ENCODE results near the gene MTCL1. TPM values are rescaled to one million over a fixed set of nuclear protein-coding genes. Genes with fewer than 3 reads are reported as not detected.
A peak's percentile ranks its signal among the peaks of the same experiment; 100 is the strongest.

The MTCL1 gene
- total RNA-seq, 1 donor from 2014 or later: 54.4 TPM

DNA sequence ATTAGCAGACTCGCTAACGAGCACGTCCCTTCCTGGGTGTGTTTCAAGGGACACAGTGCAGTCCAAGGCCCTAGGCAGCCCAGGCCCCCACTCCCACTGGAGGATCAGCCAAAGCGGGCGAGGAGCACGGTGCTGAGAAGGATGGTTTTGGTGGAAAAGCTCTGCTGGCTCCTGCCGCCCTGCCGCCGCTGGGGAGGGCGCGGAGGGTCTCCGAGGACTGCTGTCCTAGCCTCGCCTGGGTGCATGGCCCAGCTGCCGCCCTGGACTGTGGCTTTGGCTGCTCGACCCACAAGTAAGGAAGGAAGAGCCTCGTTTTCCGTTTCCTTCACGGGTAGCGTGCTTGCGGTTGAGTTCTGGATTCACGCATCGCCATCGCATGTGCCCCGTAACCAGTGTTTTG lies 79.9 kb downstream of the MTCL1 start:
- Mint-ChIP-seq H3K4me3 (ENCODE audit: unreplicated experiment) (no peak overlapping the region), H3K27ac (ENCODE audit: unreplicated experiment) (no peak overlapping the region), H3K9me3 (ENCODE audit: low read depth) (no peaks in the 10 kb centered on the region), H3K27me3 (ENCODE audit: low read depth) (no peaks in the 10 kb centered on the region), H3K4me1 (ENCODE audit: low read depth) (peaks cover 18% of the 10 kb centered on the region), H3K36me3 (ENCODE audit: low read depth) (peaks cover 44% of the 10 kb centered on the region)
- DNase-seq (ENCODE audit: low spot score): no peak
- TF ChIP-seq, protein P1, sequence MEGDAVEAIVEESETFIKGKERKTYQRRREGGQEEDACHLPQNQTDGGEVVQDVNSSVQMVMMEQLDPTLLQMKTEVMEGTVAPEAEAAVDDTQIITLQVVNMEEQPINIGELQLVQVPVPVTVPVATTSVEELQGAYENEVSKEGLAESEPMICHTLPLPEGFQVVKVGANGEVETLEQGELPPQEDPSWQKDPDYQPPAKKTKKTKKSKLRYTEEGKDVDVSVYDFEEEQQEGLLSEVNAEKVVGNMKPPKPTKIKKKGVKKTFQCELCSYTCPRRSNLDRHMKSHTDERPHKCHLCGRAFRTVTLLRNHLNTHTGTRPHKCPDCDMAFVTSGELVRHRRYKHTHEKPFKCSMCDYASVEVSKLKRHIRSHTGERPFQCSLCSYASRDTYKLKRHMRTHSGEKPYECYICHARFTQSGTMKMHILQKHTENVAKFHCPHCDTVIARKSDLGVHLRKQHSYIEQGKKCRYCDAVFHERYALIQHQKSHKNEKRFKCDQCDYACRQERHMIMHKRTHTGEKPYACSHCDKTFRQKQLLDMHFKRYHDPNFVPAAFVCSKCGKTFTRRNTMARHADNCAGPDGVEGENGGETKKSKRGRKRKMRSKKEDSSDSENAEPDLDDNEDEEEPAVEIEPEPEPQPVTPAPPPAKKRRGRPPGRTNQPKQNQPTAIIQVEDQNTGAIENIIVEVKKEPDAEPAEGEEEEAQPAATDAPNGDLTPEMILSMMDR (IDR thresholded peaks at IDR 0.05): no peak

- DNase-seq (ENCODE audit: low spot score): no peak
These were observed 80.6 kb downstream of the MTCL1 start for GRCh38 chr18:8785855-8786482.

GRCh38 chr18:8786483-8787370 lies 81.4 kb downstream of the MTCL1 start:
- H3K9me3 Mint-ChIP-seq (ENCODE audit: low read depth): no peaks in the 10 kb centered on the region
- peaks cover 15% of the 10 kb centered on the region for H3K4me1 Mint-ChIP-seq (ENCODE audit: low read depth)
- TF ChIP-seq, protein P1 (IDR thresholded peaks at IDR 0.05): no peak
- H3K36me3 Mint-ChIP-seq (ENCODE audit: low read depth): peaks cover 42% of the 10 kb centered on the region
- DNase-seq (ENCODE audit: low spot score): no peak
- no peak overlapping the region for H3K4me3 Mint-ChIP-seq (ENCODE audit: unreplicated experiment)
- peak overlapping the region; percentile 50 for H3K27ac Mint-ChIP-seq (ENCODE audit: unreplicated experiment)
- no peaks in the 10 kb centered on the region for H3K27me3 Mint-ChIP-seq (ENCODE audit: low read depth)

More at GRCh38 chr18:8785855-8786482, 80.6 kb downstream of the MTCL1 start:
- H3K27ac Mint-ChIP-seq (ENCODE audit: unreplicated experiment): no peak overlapping the region
- H3K36me3 Mint-ChIP-seq (ENCODE audit: low read depth): peaks cover 45% of the 10 kb centered on the region
- no peak overlapping the region for H3K4me3 Mint-ChIP-seq (ENCODE audit: unreplicated experiment)
- H3K4me1 Mint-ChIP-seq (ENCODE audit: low read depth): peaks cover 15% of the 10 kb centered on the region
- H3K9me3 Mint-ChIP-seq (ENCODE audit: low read depth): no peaks in the 10 kb centered on the region
- no peaks in the 10 kb centered on the region for H3K27me3 Mint-ChIP-seq (ENCODE audit: low read depth)
- TF ChIP-seq, protein P1 (IDR thresholded peaks at IDR 0.05): no peak

GRCh38 chr18:8787371-8787670 lies 82.0 kb downstream of the MTCL1 start:
- Mint-ChIP-seq H3K27ac (ENCODE audit: unreplicated experiment) (peak overlapping the region; percentile 50), H3K27me3 (ENCODE audit: low read depth) (no peaks in the 10 kb centered on the region), H3K4me3 (ENCODE audit: unreplicated experiment) (no peak overlapping the region), H3K36me3 (ENCODE audit: low read depth) (peaks cover 43% of the 10 kb centered on the region), H3K4me1 (ENCODE audit: low read depth) (peaks cover 15% of the 10 kb centered on the region), H3K9me3 (ENCODE audit: low read depth) (no peaks in the 10 kb centered on the region)
- TF ChIP-seq, protein P1 (IDR thresholded peaks at IDR 0.05): no peak
- DNase-seq (ENCODE audit: low spot score): no peak

- DNase-seq (ENCODE audit: low spot score): no peak
- Mint-ChIP-seq H3K4me1 (ENCODE audit: low read depth) (peaks cover 15% of the 10 kb centered on the region), H3K9me3 (ENCODE audit: low read depth) (no peaks in the 10 kb centered on the region), H3K27me3 (ENCODE audit: low read depth) (no peaks in the 10 kb centered on the region), H3K4me3 (ENCODE audit: unreplicated experiment) (no peak overlapping the region), H3K36me3 (ENCODE audit: low read depth) (peaks cover 45% of the 10 kb centered on the region), H3K27ac (ENCODE audit: unreplicated experiment) (no peak overlapping the region)
- TF ChIP-seq, protein P1 (IDR thresholded peaks at IDR 0.05): no peak
These were observed 82.4 kb downstream of the MTCL1 start for GRCh38 chr18:8787794-8788193.

Data from chondrocyte (in vitro differentiated cells).